ENCODE measurements around the gene GPLD1.

Gene GPLD1

GRCh38 chr6:24490948-24491347, 1.6 kb upstream of the GPLD1 start:
- no peak for TF ChIP-seq CTCF (IDR thresholded peaks at IDR 0.05; ENCODE audit: poor library complexity, severe bottlenecking)
- ATAC-seq (ENCODE audit: low read depth) (no peak), DNase-seq (ENCODE audit: low spot score) (no peak)
- Histone ChIP-seq H3K27me3 (ENCODE audit: insufficient read depth, poor library complexity, severe bottlenecking) (no peaks in the 10 kb centered on the region), H3K4me3 (ENCODE audit: severe bottlenecking) (no peak overlapping the region), H3K4me1 (ENCODE audit: insufficient read depth, poor library complexity, severe bottlenecking) (no peaks in the 10 kb centered on the region), H3K27ac (ENCODE audit: poor library complexity, severe bottlenecking) (no peak overlapping the region), H3K36me3 (ENCODE audit: low read depth) (no peaks in the 10 kb centered on the region), H3K9me3 (ENCODE audit: severe bottlenecking) (no peaks in the 10 kb centered on the region)

- ATAC-seq (ENCODE audit: low read depth) (peak; percentile 37; the same call in 1 of the 3 replicates), DNase-seq (ENCODE audit: low spot score) (no peak)
- Histone ChIP-seq H3K4me1 (ENCODE audit: insufficient read depth, poor library complexity, severe bottlenecking) (peaks cover 4% of the 10 kb centered on the region), H3K36me3 (ENCODE audit: low read depth) (no peaks in the 10 kb centered on the region), H3K4me3 (ENCODE audit: severe bottlenecking) (no peak overlapping the region), H3K9me3 (ENCODE audit: severe bottlenecking) (no peaks in the 10 kb centered on the region), H3K27me3 (ENCODE audit: insufficient read depth, poor library complexity, severe bottlenecking) (no peaks in the 10 kb centered on the region), H3K27ac (ENCODE audit: poor library complexity, severe bottlenecking) (no peak overlapping the region)
- no peak for TF ChIP-seq CTCF (IDR thresholded peaks at IDR 0.05; ENCODE audit: poor library complexity, severe bottlenecking)
These were observed 503 bp upstream of the GPLD1 start for GRCh38 chr6:24489881-24490280.

GRCh38 chr6:24486065-24486464, 3.3 kb downstream of the GPLD1 start:
- no peaks in the 10 kb centered on the region for H3K27me3 ChIP-seq (ENCODE audit: insufficient read depth, poor library complexity, severe bottlenecking)
- DNase-seq (ENCODE audit: low spot score), result no peak
- ATAC-seq (ENCODE audit: low read depth), result no peak
- peaks cover 4% of the 10 kb centered on the region for H3K4me1 ChIP-seq (ENCODE audit: insufficient read depth, poor library complexity, severe bottlenecking)
- H3K36me3 ChIP-seq (ENCODE audit: low read depth), result no peaks in the 10 kb centered on the region
- no peak for TF ChIP-seq CTCF (IDR thresholded peaks at IDR 0.05; ENCODE audit: poor library complexity, severe bottlenecking)
- no peak overlapping the region for H3K27ac ChIP-seq (ENCODE audit: poor library complexity, severe bottlenecking)
- no peak overlapping the region for H3K4me3 ChIP-seq (ENCODE audit: severe bottlenecking)
- H3K9me3 ChIP-seq (ENCODE audit: severe bottlenecking), result no peaks in the 10 kb centered on the region

GRCh38 chr6:24484657-24485323, 4.6 kb downstream of the GPLD1 start:
- TF ChIP-seq CTCF (IDR thresholded peaks at IDR 0.05; ENCODE audit: poor library complexity, severe bottlenecking), result no peak
- Histone ChIP-seq H3K36me3 (ENCODE audit: low read depth) (no peaks in the 10 kb centered on the region), H3K27me3 (ENCODE audit: insufficient read depth, poor library complexity, severe bottlenecking) (no peaks in the 10 kb centered on the region), H3K9me3 (ENCODE audit: severe bottlenecking) (no peaks in the 10 kb centered on the region), H3K27ac (ENCODE audit: poor library complexity, severe bottlenecking) (no peak overlapping the region), H3K4me3 (ENCODE audit: severe bottlenecking) (no peak overlapping the region), H3K4me1 (ENCODE audit: insufficient read depth, poor library complexity, severe bottlenecking) (peaks cover 4% of the 10 kb centered on the region)
- no peak; the same call in 2 of the 3 replicates for ATAC-seq (ENCODE audit: low read depth)
- DNase-seq (ENCODE audit: low spot score), result no peak

GRCh38 chr6:24481449-24481848, 7.9 kb downstream of the GPLD1 start:
- ATAC-seq (ENCODE audit: low read depth), result no peak

More at GRCh38 chr6:24481449-24481848, 7.9 kb downstream of the GPLD1 start:
- no peaks in the 10 kb centered on the region for H3K9me3 ChIP-seq (ENCODE audit: severe bottlenecking)
- H3K36me3 ChIP-seq (ENCODE audit: low read depth), result no peaks in the 10 kb centered on the region
- H3K27ac ChIP-seq (ENCODE audit: poor library complexity, severe bottlenecking), result no peak overlapping the region
- H3K27me3 ChIP-seq (ENCODE audit: insufficient read depth, poor library complexity, severe bottlenecking), result no peaks in the 10 kb centered on the region
- no peak for DNase-seq (ENCODE audit: low spot score)
- no peak for TF ChIP-seq CTCF (IDR thresholded peaks at IDR 0.05; ENCODE audit: poor library complexity, severe bottlenecking)
- no peak overlapping the region for H3K4me3 ChIP-seq (ENCODE audit: severe bottlenecking)
- H3K4me1 ChIP-seq (ENCODE audit: insufficient read depth, poor library complexity, severe bottlenecking), result peaks cover 4% of the 10 kb centered on the region
